Suprapubic skin (tissue), 4 donors: ENCODE measurements around the gene TTL. TPM values are rescaled to one million over a fixed set of nuclear protein-coding genes. Genes with fewer than 3 reads are reported as not detected.
"Not testable (repeated sequence)": the region's sequence is repeated elsewhere in the genome, so short reads cannot be mapped to it uniquely, and the experiment has no call there.

ENCODE experiments used
- DNase-seq, 2 donors: peaks; one replicate each; pipeline ENCODE4 v3.0.0-alpha.2; 2019; ENCODE audit warnings: low spot score in 2 of 2
- H3K27ac ChIP-seq: fragments of 200-600 bp; sonication (generic); one replicate; pipeline ENCODE4 v1.5.1; 2019
- H3K27me3 ChIP-seq: fragments of 200-600 bp; sonication (generic); one replicate; pipeline ENCODE4 v1.5.1; 2019
- H3K36me3 ChIP-seq: fragments of 200-600 bp; sonication (generic); one replicate; pipeline ENCODE4 v1.5.1; 2019
- H3K4me1 ChIP-seq: fragments of 200-600 bp; sonication (generic); one replicate; pipeline ENCODE4 v1.5.1; 2019
- H3K4me3 ChIP-seq: fragments of 200-600 bp; sonication (generic); one replicate; pipeline ENCODE4 v1.5.1; 2019; ENCODE audit warnings: mild to moderate bottlenecking
- H3K9me3 ChIP-seq: fragments of 200-600 bp; sonication (generic); one replicate; pipeline ENCODE4 v1.5.1; 2019
- CTCF ChIP-seq, 2 donors: fragments of 200-600 bp in 1 of 2; fragments of 450-650 bp in 1 of 2; sonication (generic) in 1 of 2; IDR thresholded peaks; one replicate each; pipeline ENCODE4 v1.5.1; 2016 to 2019; ENCODE audit warnings: antibody characterized with exemption in 2 of 2, mild to moderate bottlenecking in 1 of 2, moderate library complexity in 1 of 2
- EP300 ChIP-seq: sonication (generic); formaldehyde crosslinking; IDR thresholded peaks from one replicate; pipeline ENCODE4 v1.6.1; 2017; ENCODE audit warnings: antibody characterized with exemption
- POLR2A ChIP-seq, 2 donors: fragments of 450-650 bp; IDR thresholded peaks; one replicate each; pipeline ENCODE4 v1.6.1; 2017; ENCODE audit warnings: antibody characterized with exemption in 2 of 2, mild to moderate bottlenecking in 2 of 2, moderate library complexity in 2 of 2
- POLR2AphosphoS5 ChIP-seq, 3 donors: sonication (generic); formaldehyde crosslinking; IDR thresholded peaks; one replicate each; pipeline ENCODE4 v1.6.1; 2017; ENCODE audit warnings: antibody characterized with exemption in 3 of 3
- WGBS: methylation state at CpG from one replicate; pipeline ENCODE4 v1.1.5; 2018; 5-methylcytosine and 5-hydroxymethylcytosine counted together
- total RNA-seq, 4 donors: library from RNA; depleted of rRNA; stranded (reverse); fragments of >200 nt; gene quantifications; one replicate each; pipeline ENCODE4 v1.1.0, GENCODE V29; 2016

The TTL gene
- total RNA-seq, 4 donors from 2014 or later, result 25.9 to 43.7 (median 32.0) TPM

- Histone ChIP-seq H3K27me3 (no peaks in the 10 kb centered on the region), H3K4me1 (no peaks in the 10 kb centered on the region), H3K9me3 (no peaks in the 10 kb centered on the region), H3K36me3 (peaks cover 46% of the 10 kb centered on the region), H3K4me3 (no peak overlapping the region), H3K27ac (no peak overlapping the region)
- DNase-seq, result no peak
- WGBS, result 87% methylated on average over 7 of the region's 7 CpGs
- no peak for TF ChIP-seq POLR2A (IDR thresholded peaks at IDR 0.05)
- TF ChIP-seq POLR2AphosphoS5 (IDR thresholded peaks at IDR 0.05), result no peak
- no peak for TF ChIP-seq CTCF (IDR thresholded peaks at IDR 0.05)
- no peak for TF ChIP-seq EP300
These were observed 38.4 kb downstream of the TTL start for GRCh38 chr2:112520234-112520783.

GRCh38 chr2:112523291-112523777 is 41.4 kb downstream of the TTL start:
- peaks cover 43% of the 10 kb centered on the region for H3K36me3 ChIP-seq
- H3K4me3 ChIP-seq, result no peak overlapping the region
- H3K27me3 ChIP-seq, result no peaks in the 10 kb centered on the region
- H3K4me1 ChIP-seq, result no peaks in the 10 kb centered on the region
- no peaks in the 10 kb centered on the region for H3K9me3 ChIP-seq
- TF ChIP-seq EP300, result no peak
- no peak for TF ChIP-seq POLR2AphosphoS5 (IDR thresholded peaks at IDR 0.05)
- TF ChIP-seq CTCF (IDR thresholded peaks at IDR 0.05), result no peak
- TF ChIP-seq POLR2A (IDR thresholded peaks at IDR 0.05), result no peak
- H3K27ac ChIP-seq, result no peak overlapping the region
- 92% methylated on average over 3 of the region's 3 CpGs for WGBS
- no peak for DNase-seq

GRCh38 chr2:112524276-112524675 is 42.3 kb downstream of the TTL start:
- WGBS, result 96% methylated on average over 3 of the region's 3 CpGs
- H3K27ac ChIP-seq, H3K4me1 ChIP-seq, H3K4me3 ChIP-seq, H3K27me3 ChIP-seq, H3K9me3 ChIP-seq, DNase-seq: not testable (repeated sequence)
- H3K36me3 ChIP-seq, result peaks cover 46% of the 10 kb centered on the region

DNA sequence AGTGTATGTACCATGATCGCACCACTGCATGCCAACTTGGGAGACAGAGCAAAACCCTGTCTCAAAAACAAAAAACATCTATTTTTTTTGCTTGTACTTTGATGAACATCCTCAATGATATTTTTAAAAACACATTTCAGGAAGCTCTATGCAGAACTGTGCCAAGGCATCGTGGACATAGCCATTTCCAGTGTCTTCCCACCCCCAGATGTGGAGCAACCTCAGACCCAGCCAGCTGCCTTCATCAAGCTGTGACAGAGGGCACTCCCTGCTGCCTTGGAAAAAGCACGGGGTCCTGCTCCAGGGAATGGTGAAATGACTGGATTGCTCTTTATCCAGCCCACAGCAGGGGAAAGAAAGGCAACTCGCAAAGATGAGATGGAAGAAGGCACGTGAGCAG is 46.6 kb downstream of the TTL start:
- Histone ChIP-seq H3K4me3 (no peak overlapping the region), H3K27me3 (no peaks in the 10 kb centered on the region), H3K4me1 (no peaks in the 10 kb centered on the region), H3K9me3 (no peaks in the 10 kb centered on the region), H3K36me3 (peaks cover 48% of the 10 kb centered on the region), H3K27ac (no peak overlapping the region)
- 92% methylated on average over 5 of the region's 5 CpGs for WGBS
- DNase-seq, result no peak
- no peak for TF ChIP-seq POLR2AphosphoS5 (IDR thresholded peaks at IDR 0.05)
- no peak for TF ChIP-seq CTCF (IDR thresholded peaks at IDR 0.05)
- TF ChIP-seq EP300, result no peak
- TF ChIP-seq POLR2A (IDR thresholded peaks at IDR 0.05), result no peak

- 73% methylated on average over 4 of the region's 4 CpGs for WGBS
- Histone ChIP-seq H3K36me3 (peaks cover 49% of the 10 kb centered on the region), H3K4me3 (no peak overlapping the region), H3K9me3 (no peaks in the 10 kb centered on the region), H3K27ac (no peak overlapping the region), H3K27me3 (no peaks in the 10 kb centered on the region), H3K4me1 (no peaks in the 10 kb centered on the region)
- no peak for TF ChIP-seq POLR2A (IDR thresholded peaks at IDR 0.05)
- no peak for TF ChIP-seq POLR2AphosphoS5 (IDR thresholded peaks at IDR 0.05)
- no peak for TF ChIP-seq CTCF (IDR thresholded peaks at IDR 0.05)
- no peak for TF ChIP-seq EP300
- DNase-seq, result no peak
These were observed 47.8 kb downstream of the TTL start for GRCh38 chr2:112529757-112530156.

GRCh38 chr2:112530728-112531127 is 48.8 kb downstream of the TTL start:
- WGBS, result 92% methylated on average over 4 of the region's 4 CpGs
- TF ChIP-seq POLR2A (IDR thresholded peaks at IDR 0.05) (no peak), CTCF (IDR thresholded peaks at IDR 0.05) (no peak), POLR2AphosphoS5 (IDR thresholded peaks at IDR 0.05) (no peak), EP300 (no peak)
- no peaks in the 10 kb centered on the region for H3K4me1 ChIP-seq
- H3K4me3 ChIP-seq, result no peak overlapping the region
- no peak for DNase-seq
- no peaks in the 10 kb centered on the region for H3K27me3 ChIP-seq
- no peak overlapping the region for H3K27ac ChIP-seq
- peaks cover 49% of the 10 kb centered on the region for H3K36me3 ChIP-seq
- no peaks in the 10 kb centered on the region for H3K9me3 ChIP-seq
